Activated CD4-positive, alpha-beta T cell treated with anti-CD3 and anti-CD28 coated beads, Interleukin-2, amount 10 ng/mL, durations not matched to agents 7 days and 5 days (primary cell): ENCODE data around the gene ANKRD45. TPM values are rescaled to one million over a fixed set of nuclear protein-coding genes. Genes with fewer than 3 reads are reported as not detected.
"Not testable (repeated sequence)": the region's sequence is repeated elsewhere in the genome, so short reads cannot be mapped to it uniquely, and the experiment has no call there.

ENCODE experiments used
- CTCF ChIA-PET: fragments of 350-600 bp; sonication (Branson Sonifier 250); formaldehyde crosslinking; loops from one replicate; lab custom pipeline; 2021; ENCODE audit warnings: antibody characterized with exemption; lab: Charles Lee
- POLR2A ChIA-PET: fragments of 350-600 bp; sonication (Branson Sonifier 250); formaldehyde crosslinking; loops from one replicate; lab custom pipeline; 2021; ENCODE audit warnings: antibody characterized with exemption; lab: Charles Lee
- DNase-seq: peaks from one replicate; pipeline ENCODE4 v3.0.0-alpha.2; 2020
- H3K27ac Mint-ChIP-seq: one replicate; pipeline ENCODE4 v1.8.0; 2021; ENCODE audit warnings: mild to moderate bottlenecking, moderate library complexity, mixed read lengths
- H3K27me3 Mint-ChIP-seq: one replicate; pipeline ENCODE4 v1.8.0; 2021; ENCODE audit warnings: mixed read lengths
- H3K36me3 Mint-ChIP-seq: one replicate; pipeline ENCODE4 v1.8.0; 2021; ENCODE audit warnings: low read depth, mixed read lengths
- H3K4me1 Mint-ChIP-seq: one replicate; pipeline ENCODE4 v1.8.0; 2021; ENCODE audit warnings: mixed read lengths
- H3K4me3 Mint-ChIP-seq: one replicate; pipeline ENCODE4 v1.8.0; 2021; ENCODE audit warnings: mild to moderate bottlenecking, moderate library complexity, mixed read lengths
- H3K9me3 Mint-ChIP-seq: one replicate; pipeline ENCODE4 v1.8.0; 2021; ENCODE audit warnings: mixed read lengths
- total RNA-seq, 2 experiments: library from RNA; stranded (reverse); gene quantifications; one replicate each; pipeline ENCODE4 v1.2.3, GENCODE V29; 2021

The ANKRD45 gene
- total RNA-seq, 2 experiments from 2014 or later: not detected

DNA sequence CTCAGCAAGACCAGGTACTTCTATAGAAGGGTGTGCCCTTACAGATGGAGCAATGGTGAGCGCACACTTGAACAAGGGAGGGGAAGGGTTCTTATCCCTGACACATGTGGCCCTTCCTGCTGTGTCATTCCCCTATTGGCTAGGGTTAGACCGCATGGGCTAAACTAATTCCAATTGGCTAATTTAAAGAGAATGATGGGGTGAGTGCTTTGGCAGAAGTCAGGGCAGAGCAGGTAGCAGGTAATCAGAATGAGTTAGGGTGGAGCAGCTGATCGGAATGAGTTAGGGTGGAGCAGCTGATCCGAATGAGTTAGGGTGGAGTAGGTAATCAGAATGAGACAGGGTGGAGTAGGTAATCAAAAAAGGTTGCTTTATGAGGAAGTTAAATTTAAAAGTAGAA, 14.2 kb upstream of the ANKRD45 start:
- CTCF ChIA-PET: not testable (repeated sequence)

DNA sequence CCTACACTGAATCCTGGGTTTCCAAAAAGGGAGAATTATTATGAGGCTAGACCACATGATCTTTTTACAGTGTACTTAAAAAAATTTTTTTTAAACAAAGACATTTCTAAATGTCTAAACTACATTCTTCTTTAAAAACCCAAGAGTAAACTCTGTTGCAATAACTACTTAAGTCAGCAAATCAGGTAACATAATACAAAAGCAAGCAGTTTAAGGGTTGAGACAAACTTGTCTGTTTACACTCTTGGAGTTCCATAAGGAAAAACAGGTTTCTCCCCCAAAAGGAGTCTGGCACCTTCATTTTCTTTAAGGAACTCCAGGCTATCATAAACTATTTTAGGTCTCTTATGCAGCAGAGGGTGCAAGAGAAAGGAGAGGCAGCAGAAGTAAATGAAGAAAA, 12.5 kb upstream of the ANKRD45 start:
- H3K9me3 Mint-ChIP-seq: peaks cover 4% of the 10 kb centered on the region
- DNase-seq: no peak
- no peaks in the 10 kb centered on the region for H3K4me1 Mint-ChIP-seq
- peaks cover 10% of the 10 kb centered on the region for H3K27me3 Mint-ChIP-seq
- no peak overlapping the region for H3K27ac Mint-ChIP-seq
- CTCF ChIA-PET: interaction anchor here (0.6 kb wide), 1 partner anchor 20 kb away, joined by 3 read pairs; no protein-coding TSS in a partner anchor
- no peak overlapping the region for H3K4me3 Mint-ChIP-seq
- POLR2A ChIA-PET: interaction anchor here (0.5 kb wide), 1 partner anchor 548 kb away, joined by 3 read pairs; no protein-coding TSS in a partner anchor
- no peaks in the 10 kb centered on the region for H3K36me3 Mint-ChIP-seq

More for the DNA sequence above, 14.2 kb upstream of the ANKRD45 start:
- DNase-seq, H3K36me3 Mint-ChIP-seq, H3K27ac Mint-ChIP-seq, H3K4me3 Mint-ChIP-seq, H3K4me1 Mint-ChIP-seq, POLR2A ChIA-PET, H3K9me3 Mint-ChIP-seq, H3K27me3 Mint-ChIP-seq: not testable (repeated sequence)

DNA sequence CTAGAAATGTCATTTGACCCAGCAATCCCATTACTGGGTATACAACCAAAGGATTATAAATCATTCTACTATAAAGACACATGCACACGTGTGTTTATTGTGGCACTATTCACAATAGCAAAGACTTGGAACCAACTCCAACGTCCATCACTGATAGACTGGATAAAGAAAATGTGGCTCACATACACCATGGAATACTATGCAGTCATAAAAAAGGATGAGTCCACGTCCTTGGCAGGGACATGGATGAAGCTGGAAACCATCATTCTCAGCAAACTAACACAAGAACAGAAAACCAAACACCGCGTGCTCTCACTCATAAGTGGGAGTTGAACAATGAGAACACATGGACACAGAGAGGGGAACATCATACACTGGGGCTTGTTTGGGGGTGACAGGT, 10.5 kb upstream of the ANKRD45 start:
- H3K36me3 Mint-ChIP-seq, DNase-seq, H3K9me3 Mint-ChIP-seq, H3K4me3 Mint-ChIP-seq, H3K27ac Mint-ChIP-seq, H3K4me1 Mint-ChIP-seq, POLR2A ChIA-PET: not testable (repeated sequence)
- H3K27me3 Mint-ChIP-seq: peaks cover 10% of the 10 kb centered on the region
- CTCF ChIA-PET: interaction anchor here (0.6 kb wide), 1 partner anchor 53 kb away, joined by 3 read pairs; no protein-coding TSS in a partner anchor

DNA sequence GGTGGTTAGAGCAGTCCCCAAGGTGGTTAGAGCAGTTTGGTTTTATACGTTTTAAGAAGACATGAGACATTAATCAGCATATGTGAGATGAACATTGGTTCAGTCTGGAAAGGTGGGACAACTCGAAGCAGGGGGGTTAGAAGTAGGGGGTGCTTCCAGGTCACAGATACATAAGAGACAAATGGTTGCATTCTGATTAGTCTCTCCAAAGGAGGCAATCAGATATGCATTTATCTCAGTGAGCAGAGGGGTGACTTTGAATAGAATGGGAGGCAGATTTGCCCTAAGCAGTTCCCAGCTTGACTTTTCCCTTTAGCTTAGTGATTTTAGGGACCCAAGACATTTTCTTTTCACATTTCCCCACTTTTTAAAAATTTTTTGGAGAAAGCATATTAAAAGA, 4.8 kb upstream of the ANKRD45 start:
- H3K36me3 Mint-ChIP-seq, POLR2A ChIA-PET, H3K4me1 Mint-ChIP-seq, CTCF ChIA-PET, H3K4me3 Mint-ChIP-seq, DNase-seq, H3K9me3 Mint-ChIP-seq, H3K27ac Mint-ChIP-seq: not testable (repeated sequence)
- peaks cover 21% of the 10 kb centered on the region for H3K27me3 Mint-ChIP-seq

DNA sequence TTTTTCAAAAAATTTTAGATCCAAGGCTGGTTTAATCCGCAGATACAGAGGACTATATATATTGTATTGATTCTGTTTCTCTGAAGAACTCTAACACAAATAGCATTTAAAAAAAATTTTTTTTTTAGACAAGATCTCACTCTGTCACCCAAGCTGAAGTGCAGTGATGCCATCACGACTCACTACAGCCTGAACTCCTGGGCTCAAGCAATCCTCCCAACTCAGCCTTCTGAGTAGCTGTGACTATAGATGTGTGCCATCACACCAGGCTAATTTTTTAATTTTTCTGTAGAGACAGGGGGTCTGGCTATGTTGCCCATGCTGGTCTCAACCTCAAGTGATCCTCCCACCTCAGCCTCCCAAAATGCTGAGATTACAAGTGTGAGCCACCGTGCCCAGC, 3.0 kb downstream of the ANKRD45 start:
- peaks cover 15% of the 10 kb centered on the region for H3K4me1 Mint-ChIP-seq
- H3K36me3 Mint-ChIP-seq: no peaks in the 10 kb centered on the region
- no peak for DNase-seq
- no peak overlapping the region for H3K4me3 Mint-ChIP-seq
- no peak overlapping the region for H3K27ac Mint-ChIP-seq
- CTCF ChIA-PET: no interaction called here
- H3K9me3 Mint-ChIP-seq: no peaks in the 10 kb centered on the region
- POLR2A ChIA-PET: no interaction called here
- H3K27me3 Mint-ChIP-seq: peaks cover 29% of the 10 kb centered on the region

DNA sequence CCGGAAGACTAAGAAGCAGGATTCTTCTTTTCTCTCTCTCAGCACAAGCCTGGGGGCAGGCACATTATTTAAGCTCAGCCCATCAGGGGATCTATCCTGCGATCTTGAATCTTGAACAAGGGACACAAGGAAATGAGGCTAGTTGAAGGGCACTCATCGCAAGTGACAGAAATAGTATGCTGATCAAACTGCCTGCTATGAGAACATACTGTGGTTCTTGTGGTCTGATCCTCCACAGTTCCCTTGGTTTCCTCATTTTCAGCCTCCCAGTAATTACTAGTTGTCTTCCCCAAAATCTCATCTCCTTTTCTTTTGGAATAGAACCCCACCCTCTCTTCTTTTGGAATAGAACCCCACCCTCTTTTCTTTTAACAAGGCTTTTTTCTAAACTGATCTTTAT, 6.5 kb downstream of the ANKRD45 start:
- no peak for DNase-seq
- Mint-ChIP-seq H3K27ac (no peak overlapping the region), H3K27me3 (peaks cover 16% of the 10 kb centered on the region), H3K4me3 (no peak overlapping the region), H3K4me1 (no peaks in the 10 kb centered on the region), H3K9me3 (no peaks in the 10 kb centered on the region), H3K36me3 (no peaks in the 10 kb centered on the region)
- ChIA-PET CTCF (interaction anchor here (0.6 kb wide), 1 partner anchor 467 kb away, joined by 3 read pairs; no protein-coding TSS in a partner anchor), POLR2A (no interaction called here)

DNA sequence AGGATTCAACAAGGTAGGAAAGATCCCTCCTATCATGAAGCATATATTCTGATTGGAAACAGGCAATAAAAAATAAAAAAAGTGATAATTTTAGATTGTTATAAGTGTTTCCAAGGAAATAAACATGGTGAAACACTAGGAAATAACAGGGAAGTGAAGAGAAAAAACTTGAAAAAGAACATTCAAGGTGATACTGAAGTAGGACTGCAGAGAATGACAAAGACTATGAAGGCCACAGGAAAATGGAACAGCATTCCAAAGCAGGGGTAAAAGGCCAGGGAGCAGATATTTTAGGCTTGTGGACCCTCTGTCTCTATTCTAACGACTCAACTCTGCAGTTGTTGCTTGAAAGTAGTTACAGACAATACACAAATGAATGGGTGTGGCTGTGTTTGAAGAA, 7.9 kb downstream of the ANKRD45 start:
- Mint-ChIP-seq H3K27me3 (peaks cover 10% of the 10 kb centered on the region), H3K4me3 (no peak overlapping the region), H3K9me3 (no peaks in the 10 kb centered on the region), H3K27ac (no peak overlapping the region), H3K36me3 (no peaks in the 10 kb centered on the region), H3K4me1 (no peaks in the 10 kb centered on the region)
- CTCF ChIA-PET: no interaction called here
- no peak for DNase-seq
- POLR2A ChIA-PET: no interaction called here

DNA sequence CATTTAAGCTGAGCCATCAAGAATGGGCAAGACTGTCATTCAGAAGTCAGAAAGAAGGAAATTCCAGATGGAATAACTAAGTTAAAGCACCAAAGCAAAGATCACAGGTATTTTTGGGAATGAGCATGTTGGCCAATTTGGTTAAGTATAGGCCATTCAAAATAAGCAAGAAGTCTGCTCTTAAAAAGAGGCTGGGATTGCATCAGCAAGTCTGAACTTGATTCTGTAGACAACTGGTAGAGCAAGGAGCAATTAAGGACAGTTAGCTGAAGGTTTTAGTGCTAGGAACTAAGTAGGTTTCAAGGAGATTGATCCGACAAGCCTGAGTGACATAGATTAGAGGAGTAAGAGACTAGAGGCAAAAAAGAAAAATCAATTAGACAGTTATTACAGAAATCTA, 8.4 kb downstream of the ANKRD45 start:
- Mint-ChIP-seq H3K9me3 (no peaks in the 10 kb centered on the region), H3K27me3 (peaks cover 10% of the 10 kb centered on the region), H3K36me3 (no peaks in the 10 kb centered on the region), H3K4me1 (no peaks in the 10 kb centered on the region), H3K27ac (no peak overlapping the region), H3K4me3 (no peak overlapping the region)
- ChIA-PET POLR2A (no interaction called here), CTCF (no interaction called here)
- no peak for DNase-seq

DNA sequence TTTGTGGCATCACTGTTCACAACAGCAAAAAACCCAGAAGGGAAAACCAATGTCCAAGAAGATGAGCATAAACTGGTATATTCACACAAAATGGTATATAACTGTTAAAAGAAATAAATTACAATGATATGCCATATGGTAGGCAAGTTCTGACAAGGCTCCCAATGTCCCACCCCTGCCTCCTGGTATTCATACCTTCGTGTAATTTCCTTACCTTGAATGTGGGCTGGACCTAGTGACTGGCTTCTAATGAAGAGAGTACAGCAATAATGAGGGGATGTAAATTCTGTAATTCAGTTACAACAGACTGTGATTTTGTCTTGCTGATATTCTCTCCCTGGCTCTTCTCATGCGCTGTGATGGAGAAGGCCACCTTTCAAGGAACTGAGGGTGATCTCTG, 9.3 kb downstream of the ANKRD45 start:
- Mint-ChIP-seq H3K27me3 (peaks cover 10% of the 10 kb centered on the region), H3K27ac (no peak overlapping the region), H3K4me3 (no peak overlapping the region), H3K36me3 (no peaks in the 10 kb centered on the region), H3K4me1 (no peaks in the 10 kb centered on the region), H3K9me3 (no peaks in the 10 kb centered on the region)
- CTCF ChIA-PET: no interaction called here
- DNase-seq: no peak
- POLR2A ChIA-PET: no interaction called here

DNA sequence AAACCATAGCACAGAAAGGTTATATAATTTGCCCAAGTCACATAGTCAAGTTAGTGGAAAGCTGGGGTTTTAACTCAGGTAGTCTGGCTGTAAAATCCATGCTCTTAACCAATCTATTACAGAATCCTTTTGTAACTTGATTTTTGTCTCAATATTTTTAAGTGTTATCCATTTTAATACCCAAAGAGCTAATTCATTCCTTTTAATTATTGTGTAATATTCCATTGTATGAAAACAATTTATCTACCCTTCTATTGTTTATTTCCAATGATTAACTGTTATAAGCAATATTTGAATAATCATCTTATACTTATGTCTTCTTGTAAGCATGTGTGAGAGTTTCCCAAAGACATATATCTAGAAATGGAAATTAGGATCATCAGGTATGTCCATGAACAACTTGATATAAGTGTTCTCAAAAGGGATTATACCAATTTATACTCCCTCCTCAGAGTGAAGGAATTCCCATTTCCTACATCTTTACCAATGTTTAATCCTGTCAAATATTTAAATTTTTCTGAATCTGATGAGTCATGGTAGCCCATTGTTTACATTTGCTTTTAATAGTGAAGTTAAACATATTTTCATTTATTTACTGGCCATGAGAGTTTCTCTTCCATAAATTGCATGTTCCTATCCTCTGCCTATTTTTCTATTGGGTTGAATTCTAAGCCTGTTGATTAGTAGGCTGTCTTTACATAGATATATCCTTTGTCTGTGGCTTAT, 20.6 kb downstream of the ANKRD45 start:
- H3K4me3 Mint-ChIP-seq: no peak overlapping the region
- ChIA-PET POLR2A (no interaction called here), CTCF (no interaction called here)
- H3K27ac Mint-ChIP-seq: no peak overlapping the region
- no peaks in the 10 kb centered on the region for H3K4me1 Mint-ChIP-seq
- peaks cover 30% of the 10 kb centered on the region for H3K27me3 Mint-ChIP-seq
- H3K36me3 Mint-ChIP-seq: no peaks in the 10 kb centered on the region
- H3K9me3 Mint-ChIP-seq: no peaks in the 10 kb centered on the region
- no peak for DNase-seq

DNA sequence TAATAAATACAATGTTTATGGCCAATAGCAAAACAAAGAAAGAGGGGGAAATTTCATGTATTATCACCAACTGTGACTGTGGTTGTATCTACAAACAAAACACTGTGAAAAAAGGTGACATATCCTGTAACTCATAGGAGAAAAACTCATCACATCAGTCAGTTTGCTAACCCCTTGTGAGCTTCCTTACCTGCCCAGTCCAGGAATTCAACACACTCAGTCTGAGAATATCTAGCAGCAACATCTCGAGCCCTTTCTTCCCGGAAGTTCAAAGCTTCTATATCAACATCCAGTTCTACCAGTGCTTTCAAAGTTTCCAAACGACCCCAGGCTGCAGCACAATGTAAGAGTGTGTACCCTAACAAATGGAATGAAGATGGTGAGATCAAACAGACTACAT, 23.0 kb downstream of the ANKRD45 start:
- POLR2A ChIA-PET: no interaction called here
- Mint-ChIP-seq H3K27me3 (peaks cover 14% of the 10 kb centered on the region), H3K4me3 (no peak overlapping the region), H3K36me3 (no peaks in the 10 kb centered on the region), H3K9me3 (no peaks in the 10 kb centered on the region), H3K4me1 (no peaks in the 10 kb centered on the region), H3K27ac (no peak overlapping the region)
- DNase-seq: no peak
- CTCF ChIA-PET: interaction anchor here (1.5 kb wide), 1 partner anchor 10 kb away, joined by 4 read pairs; no protein-coding TSS in a partner anchor

DNA sequence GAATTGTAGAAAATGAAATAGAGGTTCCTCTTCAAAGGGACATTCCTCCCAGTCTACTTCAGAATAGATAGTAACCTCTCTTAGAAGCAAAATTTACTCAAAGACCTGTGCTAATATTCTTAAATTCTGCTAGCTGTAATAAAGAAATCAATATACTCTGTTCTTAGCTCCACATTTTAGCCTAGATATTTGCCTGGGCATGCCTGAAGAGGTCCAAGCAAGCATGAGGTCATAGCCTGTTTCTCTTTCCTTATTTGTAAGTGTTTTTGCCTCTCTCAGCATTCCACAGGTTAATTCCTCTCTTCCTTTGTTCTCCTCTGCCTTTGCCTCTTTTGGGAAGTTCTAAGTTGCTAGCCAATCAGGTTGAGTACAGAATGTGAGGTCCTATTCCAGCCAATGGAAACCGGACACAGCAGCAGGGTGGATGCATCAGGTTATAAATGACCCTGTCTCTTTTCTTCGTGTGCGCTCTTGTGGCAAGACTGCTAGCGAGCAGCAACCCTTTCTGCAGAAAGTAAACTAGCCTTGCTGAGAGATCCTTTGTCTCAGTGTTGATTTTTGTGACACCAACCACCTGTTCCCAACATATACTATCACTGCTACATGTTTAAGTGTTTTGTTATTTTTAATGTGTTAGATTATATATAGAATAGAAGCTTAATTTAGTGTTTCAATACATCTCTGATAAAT, 27.1 kb downstream of the ANKRD45 start:
- H3K9me3 Mint-ChIP-seq, DNase-seq, H3K36me3 Mint-ChIP-seq, H3K27me3 Mint-ChIP-seq, POLR2A ChIA-PET, H3K4me3 Mint-ChIP-seq, H3K27ac Mint-ChIP-seq, H3K4me1 Mint-ChIP-seq: not testable (repeated sequence)
- CTCF ChIA-PET: interaction anchor here (0.6 kb wide), 1 partner anchor 617 kb away, joined by 3 read pairs; no protein-coding TSS in a partner anchor

DNA sequence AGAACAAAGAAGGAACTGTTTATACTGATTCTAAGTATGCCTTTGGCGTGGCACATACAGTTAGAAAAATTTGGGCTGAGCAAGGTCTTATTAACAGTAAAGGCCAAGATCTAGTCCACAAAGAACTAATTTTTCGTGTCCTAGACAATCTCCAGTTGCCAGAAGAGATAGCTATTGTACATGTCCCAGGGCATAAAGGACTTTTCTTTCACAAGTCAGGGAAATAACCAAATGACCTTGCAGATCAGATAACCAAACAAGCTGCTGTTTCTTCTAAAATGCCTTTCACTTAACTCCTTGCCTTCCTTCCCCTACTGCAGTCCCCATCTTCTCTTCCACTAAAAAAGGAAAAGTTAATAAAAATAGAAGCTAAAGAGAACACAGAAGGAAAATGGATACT, 30.5 kb downstream of the ANKRD45 start:
- no peak for DNase-seq
- H3K4me3 Mint-ChIP-seq: no peak overlapping the region
- H3K27me3 Mint-ChIP-seq: peaks cover 9% of the 10 kb centered on the region
- H3K9me3 Mint-ChIP-seq: peaks cover 3% of the 10 kb centered on the region
- no peak overlapping the region for H3K27ac Mint-ChIP-seq
- no peaks in the 10 kb centered on the region for H3K4me1 Mint-ChIP-seq
- H3K36me3 Mint-ChIP-seq: no peaks in the 10 kb centered on the region
- POLR2A ChIA-PET: no interaction called here
- CTCF ChIA-PET: no interaction called here
